Measurements from ENCODE around the gene ZNF319.

DNA sequence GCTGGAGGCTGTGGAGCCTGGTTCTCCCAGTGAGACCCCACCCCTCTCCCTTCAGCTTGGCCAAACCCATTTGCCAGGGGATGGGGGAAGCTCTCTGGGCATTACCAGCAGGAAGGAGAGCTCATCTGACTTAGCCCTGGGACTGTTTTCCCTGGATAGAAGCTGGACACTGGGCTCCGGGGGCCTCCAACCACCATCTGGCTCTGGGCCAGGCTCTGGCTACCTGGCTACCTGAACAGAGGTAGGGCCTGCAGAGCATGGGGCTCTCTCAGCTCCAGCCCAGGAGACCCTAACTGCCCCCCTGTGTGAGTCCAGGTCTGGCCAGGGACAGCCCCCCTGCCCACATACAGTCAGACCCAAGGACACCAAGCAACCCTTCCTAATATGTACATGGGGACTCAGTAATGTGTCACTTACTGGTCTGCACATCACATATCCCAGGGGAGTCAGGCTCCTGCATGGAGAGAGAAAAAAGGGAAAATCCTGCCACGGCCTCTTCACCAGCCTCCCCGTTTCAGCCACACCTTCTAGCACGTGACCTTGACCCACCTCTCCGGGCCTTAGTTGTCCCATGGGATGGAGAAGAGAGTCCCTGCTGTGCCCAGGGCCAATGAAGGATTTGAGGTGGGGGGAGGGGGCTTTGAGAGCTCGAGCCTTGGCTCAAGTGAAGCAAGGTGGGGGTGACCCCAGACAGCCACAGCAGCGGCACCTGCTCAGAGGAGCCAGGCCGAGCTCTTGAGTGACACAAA, 43.4 kb downstream of the ZNF319 start:
- TF ChIP-seq, protein P1, sequence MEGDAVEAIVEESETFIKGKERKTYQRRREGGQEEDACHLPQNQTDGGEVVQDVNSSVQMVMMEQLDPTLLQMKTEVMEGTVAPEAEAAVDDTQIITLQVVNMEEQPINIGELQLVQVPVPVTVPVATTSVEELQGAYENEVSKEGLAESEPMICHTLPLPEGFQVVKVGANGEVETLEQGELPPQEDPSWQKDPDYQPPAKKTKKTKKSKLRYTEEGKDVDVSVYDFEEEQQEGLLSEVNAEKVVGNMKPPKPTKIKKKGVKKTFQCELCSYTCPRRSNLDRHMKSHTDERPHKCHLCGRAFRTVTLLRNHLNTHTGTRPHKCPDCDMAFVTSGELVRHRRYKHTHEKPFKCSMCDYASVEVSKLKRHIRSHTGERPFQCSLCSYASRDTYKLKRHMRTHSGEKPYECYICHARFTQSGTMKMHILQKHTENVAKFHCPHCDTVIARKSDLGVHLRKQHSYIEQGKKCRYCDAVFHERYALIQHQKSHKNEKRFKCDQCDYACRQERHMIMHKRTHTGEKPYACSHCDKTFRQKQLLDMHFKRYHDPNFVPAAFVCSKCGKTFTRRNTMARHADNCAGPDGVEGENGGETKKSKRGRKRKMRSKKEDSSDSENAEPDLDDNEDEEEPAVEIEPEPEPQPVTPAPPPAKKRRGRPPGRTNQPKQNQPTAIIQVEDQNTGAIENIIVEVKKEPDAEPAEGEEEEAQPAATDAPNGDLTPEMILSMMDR (IDR thresholded peaks at IDR 0.05): no peak
- no peak for TF ChIP-seq POLR2A (IDR thresholded peaks at IDR 0.05)

Measured in thyroid gland (tissue), 4 donors.